H1 (cell line): ENCODE results near the gene TMEM191B.
"Not testable (repeated sequence)": the region's sequence is repeated elsewhere in the genome, so short reads cannot be mapped to it uniquely, and the experiment has no call there.

Source experiments
- CTCF ChIP-seq, 3 experiments: IDR thresholded peaks; 1 replicate in 2 of 3; 2 replicates in 1 of 3; pipeline versions ENCODE4 v1.5.1 to v1.6.1; 2011; ENCODE audit warnings: low read length in 3 of 3, mild to moderate bottlenecking in 3 of 3, inconsistent platforms in 2 of 3, low read depth in 1 of 3, moderate library complexity in 1 of 3; ENCODE audit not compliant: insufficient read depth in 1 of 3; ENCODE audit errors: control extremely low read depth in 1 of 3
- EP300 ChIP-seq, 2 experiments: IDR thresholded peaks; 1 replicate in 1 of 2; 2 replicates in 1 of 2; pipeline ENCODE4 v1.6.1; 2011 to 2012; ENCODE audit warnings: low read depth in 2 of 2, low read length in 2 of 2, mild to moderate bottlenecking in 2 of 2, borderline replicate concordance in 1 of 2, inconsistent platforms in 1 of 2, moderate library complexity in 1 of 2
- EZH2 ChIP-seq: fragments of 200-600 bp; sonication (generic); IDR thresholded peaks from 2 replicates; pipeline ENCODE4 v1.7.1; 2012; ENCODE audit warnings: low read depth, mild to moderate bottlenecking, moderate library complexity, low read length, inconsistent platforms; ENCODE audit not compliant: severe bottlenecking
- GABPA ChIP-seq: IDR thresholded peaks from 2 replicates; pipeline ENCODE4 v1.6.1; 2011; ENCODE audit warnings: mild to moderate bottlenecking, low read length, moderate library complexity, borderline replicate concordance; ENCODE audit not compliant: insufficient read depth
- HDAC2 ChIP-seq, 2 experiments: fragments of 300-600 bp in 1 of 2; sonication (generic) in 1 of 2; IDR thresholded peaks; 2 replicates each; pipeline ENCODE4 v1.6.1; 2011 to 2012; ENCODE audit warnings: low read depth in 2 of 2, low read length in 2 of 2, mild to moderate bottlenecking in 2 of 2, moderate library complexity in 2 of 2, borderline replicate concordance in 1 of 2, inconsistent platforms in 1 of 2
- JUN ChIP-seq: IDR thresholded peaks from 2 replicates; pipeline ENCODE4 v1.6.1; 2011; ENCODE audit warnings: low read depth, mild to moderate bottlenecking, improper control_type of control experiment, low read length
- KDM4A ChIP-seq: IDR thresholded peaks from one replicate; pipeline ENCODE4 v1.7.1; 2012; ENCODE audit warnings: low read depth, mild to moderate bottlenecking, moderate library complexity, low read length, inconsistent platforms; ENCODE audit not compliant: severe bottlenecking
- PHF8 ChIP-seq: fragments of 200-600 bp; sonication (generic); conservative IDR thresholded peaks from 2 replicates; pipeline ENCODE4 v1.7.1; 2012; ENCODE audit warnings: low read depth, mild to moderate bottlenecking, inconsistent platforms, low read length, moderate library complexity
- POLR2AphosphoS5 ChIP-seq: IDR thresholded peaks from 2 replicates; pipeline ENCODE4 v1.6.1; 2011; ENCODE audit warnings: low read depth, low read length
- SIN3A ChIP-seq, 2 experiments: IDR thresholded peaks in 1 of 2; conservative IDR thresholded peaks in 1 of 2; 2 replicates each; pipeline ENCODE4 v1.6.1; 2011 to 2012; ENCODE audit warnings: low read length in 2 of 2, improper control_type of control experiment in 1 of 2, low read depth in 1 of 2, mild to moderate bottlenecking in 1 of 2
- SP1 ChIP-seq: IDR thresholded peaks from 2 replicates; pipeline ENCODE4 v1.6.1; 2011; ENCODE audit warnings: low read depth, low read length
- TAF1 ChIP-seq: IDR thresholded peaks from 2 replicates; pipeline ENCODE4 v1.6.1; 2011; ENCODE audit warnings: mild to moderate bottlenecking, low read depth, low read length
- YY1 ChIP-seq: IDR thresholded peaks from 2 replicates; pipeline ENCODE4 v1.6.1; 2011; ENCODE audit warnings: low read depth, mild to moderate bottlenecking, low read length
- TF ChIP-seq, protein P1 (sequence below): IDR thresholded peaks from 2 replicates; pipeline ENCODE4 v1.6.1; 2011; ENCODE audit warnings: low read length, improper control_type of control experiment

DNA sequence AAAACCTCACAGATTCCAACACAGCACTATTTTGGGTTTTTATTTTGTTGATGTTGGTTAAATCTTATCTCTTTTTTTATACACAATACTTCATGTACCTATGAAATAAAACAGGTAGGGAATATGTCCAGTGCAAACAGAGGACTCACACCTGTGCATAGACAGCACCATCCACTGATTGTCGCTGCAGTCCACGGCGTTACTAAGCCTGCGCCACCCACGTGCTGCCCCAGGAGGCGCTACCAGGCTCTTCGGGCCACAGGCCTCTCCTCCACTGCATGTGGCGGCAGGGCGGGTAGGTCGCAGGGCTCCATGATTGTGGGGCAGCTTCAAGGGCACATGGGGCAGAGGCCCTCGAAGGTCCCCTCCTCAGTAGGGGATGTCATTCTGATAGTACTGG lies 6.0 kb downstream of the TMEM191B start:
- TF ChIP-seq POLR2AphosphoS5; GABPA; JUN; SIN3A (conservative IDR thresholded peaks at IDR 0.05 in 1 of 2, IDR thresholded peaks at IDR 0.05 in 1 of 2; ENCODE audit: low read depth in 1 of 2, low read length in 2 of 2); CTCF (IDR thresholded peaks at IDR 0.05; ENCODE audit: control extremely low read depth in 1 of 3, insufficient read depth in 1 of 3, low read depth in 1 of 3, low read length in 3 of 3); PHF8; EP300 (IDR thresholded peaks at IDR 0.05; ENCODE audit: borderline replicate concordance in 1 of 2, low read depth in 2 of 2, low read length in 2 of 2); TAF1; SP1; HDAC2 (IDR thresholded peaks at IDR 0.05; ENCODE audit: borderline replicate concordance in 1 of 2, low read depth in 2 of 2, low read length in 2 of 2); YY1; EZH2; KDM4A: not testable (repeated sequence)
- TF ChIP-seq, protein P1, sequence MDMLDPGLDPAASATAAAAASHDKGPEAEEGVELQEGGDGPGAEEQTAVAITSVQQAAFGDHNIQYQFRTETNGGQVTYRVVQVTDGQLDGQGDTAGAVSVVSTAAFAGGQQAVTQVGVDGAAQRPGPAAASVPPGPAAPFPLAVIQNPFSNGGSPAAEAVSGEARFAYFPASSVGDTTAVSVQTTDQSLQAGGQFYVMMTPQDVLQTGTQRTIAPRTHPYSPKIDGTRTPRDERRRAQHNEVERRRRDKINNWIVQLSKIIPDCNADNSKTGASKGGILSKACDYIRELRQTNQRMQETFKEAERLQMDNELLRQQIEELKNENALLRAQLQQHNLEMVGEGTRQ: not testable (repeated sequence)
